HK-2 (cell line): ENCODE measurements around the gene RECQL.
"Not testable (repeated sequence)": the region's sequence is repeated elsewhere in the genome, so short reads cannot be mapped to it uniquely, and the experiment has no call there.

Experiments
- DNase-seq: peaks from one replicate; pipeline ENCODE4 v3.0.0-alpha.2; 2018; ENCODE audit not compliant: unreplicated experiment

The RECQL gene

GRCh38 chr12:21419009-21419699 lies 82.3 kb downstream of the RECQL start:
- DNase-seq = not testable (repeated sequence)
